WTC11 (cell line): ENCODE results near the gene PYGL. TPM values are rescaled to one million over a fixed set of nuclear protein-coding genes. Genes with fewer than 3 reads are reported as not detected.
A peak's percentile ranks its signal among the peaks of the same experiment; 100 is the strongest.

Experiments used
- ATAC-seq: fragments of 200-7000 bp; cut with Tn5 transposase; 2 replicates; pipeline ENCODE4 v1.10.0; 2021; ENCODE audit warnings: mild to moderate bottlenecking, moderate library complexity
- CTCF ChIA-PET: fragments of 300-600 bp; sonication (Branson Sonifier 250); formaldehyde crosslinking; loops from one replicate; lab custom pipeline; 2021; ENCODE audit warnings: antibody characterized with exemption; lab: Charles Lee
- POLR2A ChIA-PET: fragments of 350-600 bp; sonication (Branson Sonifier 250); formaldehyde crosslinking; loops from one replicate; lab custom pipeline; 2021; ENCODE audit warnings: antibody characterized with exemption; lab: Charles Lee
- DNase-seq: peaks from one replicate; pipeline ENCODE4 v3.0.0; 2021; ENCODE audit warnings: low spot score
- H3K27ac Mint-ChIP-seq: 2 replicates; pipeline ENCODE4 v1.8.0; 2021; ENCODE audit warnings: mixed read lengths
- H3K27me3 Mint-ChIP-seq: 2 replicates; pipeline ENCODE4 v1.8.0; 2021; ENCODE audit warnings: low read depth, mild to moderate bottlenecking, moderate library complexity, mixed read lengths
- H3K36me3 Mint-ChIP-seq: 2 replicates; pipeline ENCODE4 v1.8.0; 2021; ENCODE audit warnings: mixed read lengths
- H3K4me1 Mint-ChIP-seq: 2 replicates; pipeline ENCODE4 v1.8.0; 2022; ENCODE audit warnings: mixed read lengths
- H3K4me3 Mint-ChIP-seq: 2 replicates; pipeline ENCODE4 v1.8.0; 2021; ENCODE audit warnings: mild to moderate bottlenecking, moderate library complexity, mixed read lengths
- H3K9me3 Mint-ChIP-seq: 2 replicates; pipeline ENCODE4 v1.8.0; 2021; ENCODE audit warnings: mixed read lengths
- ELF4 ChIP-seq: sonication (generic); formaldehyde crosslinking; IDR thresholded peaks from 2 replicates; pipeline ENCODE4 v1.8.1; 2022; ENCODE audit warnings: low read depth, mild to moderate bottlenecking, moderate library complexity, missing genetic modification reagents
- ESRRA ChIP-seq: sonication (generic); formaldehyde crosslinking; IDR thresholded peaks from 2 replicates; pipeline ENCODE4 v1.8.1; 2022; ENCODE audit warnings: mild to moderate bottlenecking, missing genetic modification reagents, borderline replicate concordance
- FOXK1 ChIP-seq: sonication (generic); formaldehyde crosslinking; IDR thresholded peaks from 2 replicates; pipeline ENCODE4 v1.8.0; 2022; ENCODE audit warnings: mild to moderate bottlenecking, moderate library complexity, missing genetic modification reagents
- GTF2I ChIP-seq: fragments of 250-450 bp; sonication (Bioruptor Pico); conservative IDR thresholded peaks from 2 replicates; pipeline ENCODE4 v1.4.0; 2021; ENCODE audit warnings: mild to moderate bottlenecking
- MXD4 ChIP-seq: fragments of 250-450 bp; sonication (Bioruptor Pico); IDR thresholded peaks from 2 replicates; pipeline ENCODE4 v1.8.0; 2021; ENCODE audit warnings: mild to moderate bottlenecking, moderate library complexity, borderline replicate concordance
- MYBL2 ChIP-seq: sonication (generic); formaldehyde crosslinking; IDR thresholded peaks from 2 replicates; pipeline ENCODE4 v1.8.1; 2023; ENCODE audit warnings: mild to moderate bottlenecking, moderate library complexity, missing genetic modification reagents
- NFATC4 ChIP-seq: fragments of 250-450 bp; sonication (Bioruptor Pico); IDR thresholded peaks from 2 replicates; pipeline ENCODE4 v1.9.0; 2021; ENCODE audit warnings: mild to moderate bottlenecking
- NR2C2 ChIP-seq: sonication (generic); formaldehyde crosslinking; IDR thresholded peaks from 2 replicates; pipeline ENCODE4 v1.8.0; 2022; ENCODE audit warnings: mild to moderate bottlenecking, missing genetic modification reagents
- OVOL2 ChIP-seq: fragments of 250-450 bp; sonication (Bioruptor Pico); IDR thresholded peaks from 2 replicates; pipeline ENCODE4 v1.9.0; 2021; ENCODE audit warnings: mild to moderate bottlenecking, borderline replicate concordance
- TP53 ChIP-seq: sonication (generic); formaldehyde crosslinking; IDR thresholded peaks from 2 replicates; pipeline ENCODE4 v1.8.1; 2023; ENCODE audit warnings: mild to moderate bottlenecking, missing genetic modification reagents
- ZBTB21 ChIP-seq: sonication (generic); formaldehyde crosslinking; IDR thresholded peaks from 2 replicates; pipeline ENCODE4 v1.8.1; 2023; ENCODE audit warnings: mild to moderate bottlenecking, missing genetic modification reagents, borderline replicate concordance
- total RNA-seq: library from RNA; stranded (reverse); gene quantifications from 3 replicates; pipeline ENCODE4 v1.2.3, GENCODE V29; 2021
- TF ChIP-seq, protein P1 (sequence below): sonication (generic); formaldehyde crosslinking; IDR thresholded peaks from 2 replicates; pipeline ENCODE4 v1.8.1; 2022; ENCODE audit warnings: missing genetic modification reagents, borderline replicate concordance
- TF ChIP-seq, protein P2 (sequence below): fragments of 250-450 bp; sonication (Bioruptor Pico); IDR thresholded peaks from 2 replicates; pipeline ENCODE4 v1.8.0; 2021; ENCODE audit warnings: mild to moderate bottlenecking
- TF ChIP-seq, protein P3 (sequence below): sonication (generic); formaldehyde crosslinking; IDR thresholded peaks from 2 replicates; pipeline ENCODE4 v1.8.1; 2023; ENCODE audit warnings: mild to moderate bottlenecking, missing genetic modification reagents
- TF ChIP-seq, protein P4 (sequence below): sonication (generic); formaldehyde crosslinking; IDR thresholded peaks from 2 replicates; pipeline ENCODE4 v1.8.1; 2023; ENCODE audit warnings: mild to moderate bottlenecking, missing genetic modification reagents, moderate library complexity
- TF ChIP-seq, protein P5 (sequence below): sonication (generic); formaldehyde crosslinking; IDR thresholded peaks from 2 replicates; pipeline ENCODE4 v1.8.1; 2023; ENCODE audit warnings: mild to moderate bottlenecking, missing genetic modification reagents
- TF ChIP-seq, protein P6 (sequence below): sonication (generic); formaldehyde crosslinking; IDR thresholded peaks from 2 replicates; pipeline ENCODE4 v1.8.0; 2023; ENCODE audit warnings: missing genetic modification reagents, mild to moderate bottlenecking, borderline replicate concordance

Gene PYGL
- total RNA-seq, 1 experiment from 2014 or later, result 81.0 TPM

DNA sequence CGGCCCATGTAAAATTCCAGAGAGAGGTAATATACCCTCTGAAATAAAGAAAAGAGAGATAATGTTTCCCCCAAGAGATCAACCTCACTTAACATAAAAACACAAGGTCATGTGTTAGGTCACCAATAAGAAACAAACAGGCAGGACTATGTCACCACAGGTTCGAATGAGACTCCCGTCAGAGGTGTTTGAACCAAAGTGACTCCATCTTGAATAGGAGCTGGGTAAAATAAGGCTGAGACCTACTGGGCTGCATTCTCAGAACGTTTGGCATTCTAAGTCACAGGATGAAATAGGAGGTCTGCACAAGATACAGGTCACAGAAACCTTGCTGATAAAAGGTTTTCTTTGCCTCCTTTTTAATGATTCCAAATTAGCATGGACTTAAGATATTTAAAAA, 6.5 kb downstream of the PYGL start (continued):
- 0 out of 2 replicates have a peak, but pooled peaks have one; percentile 49 for TF ChIP-seq MXD4 (CRISPR knock-in tag)
- no peak for TF ChIP-seq FOXK1 (CRISPR knock-in tag)
- TF ChIP-seq OVOL2, result no peak

DNA sequence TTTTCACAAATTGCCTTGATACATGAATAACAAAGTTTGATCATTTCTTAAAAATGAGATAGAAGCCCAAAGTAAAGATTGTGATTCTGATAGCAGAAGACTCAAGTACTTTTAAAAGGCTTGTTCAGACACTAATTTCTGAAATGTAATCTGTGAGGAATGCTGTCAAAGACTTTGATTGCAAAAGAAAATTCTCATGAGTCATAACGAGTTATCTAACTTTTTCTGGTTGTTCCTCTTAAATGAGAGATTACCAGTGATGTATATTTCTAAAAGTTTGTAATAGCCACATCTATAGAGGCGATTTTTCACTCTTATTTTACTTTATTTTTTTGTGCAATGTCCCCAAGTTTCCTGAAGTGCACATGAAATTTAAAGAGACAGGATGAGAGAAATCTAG, 7.0 kb downstream of the PYGL start:
- peak overlapping the region; percentile 43; the same call in 1 of the 2 replicates for H3K27ac Mint-ChIP-seq
- peaks cover 49% of the 10 kb centered on the region for H3K36me3 Mint-ChIP-seq
- H3K27me3 Mint-ChIP-seq, result no peaks in the 10 kb centered on the region
- ChIA-PET CTCF (no interaction called here), POLR2A (no interaction called here)
- ATAC-seq (no peak), DNase-seq (no peak)
- H3K9me3 Mint-ChIP-seq, result no peaks in the 10 kb centered on the region
- no peak overlapping the region for H3K4me3 Mint-ChIP-seq
- peaks cover 18% of the 10 kb centered on the region for H3K4me1 Mint-ChIP-seq
- TF ChIP-seq MYBL2 (CRISPR knock-in tag) (no peak), ESRRA (CRISPR knock-in tag) (no peak), ZBTB21 (CRISPR knock-in tag) (no peak)
- TF ChIP-seq, protein P1, sequence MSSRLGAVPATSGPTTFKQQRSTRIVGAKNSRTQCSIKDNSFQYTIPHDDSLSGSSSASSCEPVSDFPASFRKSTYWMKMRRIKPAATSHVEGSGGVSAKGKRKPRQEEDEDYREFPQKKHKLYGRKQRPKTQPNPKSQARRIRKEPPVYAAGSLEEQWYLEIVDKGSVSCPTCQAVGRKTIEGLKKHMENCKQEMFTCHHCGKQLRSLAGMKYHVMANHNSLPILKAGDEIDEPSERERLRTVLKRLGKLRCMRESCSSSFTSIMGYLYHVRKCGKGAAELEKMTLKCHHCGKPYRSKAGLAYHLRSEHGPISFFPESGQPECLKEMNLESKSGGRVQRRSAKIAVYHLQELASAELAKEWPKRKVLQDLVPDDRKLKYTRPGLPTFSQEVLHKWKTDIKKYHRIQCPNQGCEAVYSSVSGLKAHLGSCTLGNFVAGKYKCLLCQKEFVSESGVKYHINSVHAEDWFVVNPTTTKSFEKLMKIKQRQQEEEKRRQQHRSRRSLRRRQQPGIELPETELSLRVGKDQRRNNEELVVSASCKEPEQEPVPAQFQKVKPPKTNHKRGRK (CRISPR knock-in tag), result no peak

DNA sequence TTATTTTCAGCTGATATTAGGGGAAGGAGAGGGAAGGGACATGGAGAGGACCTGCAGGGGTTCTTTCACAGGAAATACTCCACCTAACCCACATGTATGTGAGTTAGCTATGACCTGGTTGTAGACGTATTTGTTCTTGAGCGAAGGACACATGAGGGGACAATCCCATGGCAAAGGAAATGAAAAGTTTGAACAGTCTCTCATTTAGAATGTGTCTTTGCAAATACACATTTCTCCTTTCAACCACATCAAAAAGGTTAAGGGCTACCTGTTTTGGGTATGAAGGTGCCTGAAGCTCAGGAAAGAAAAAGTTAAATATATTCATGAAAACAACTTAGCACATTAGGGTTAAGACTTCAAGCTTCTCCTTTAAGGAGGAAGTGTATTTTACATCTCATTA, 7.4 kb downstream of the PYGL start:
- TF ChIP-seq ELF4 (CRISPR knock-in tag) (no peak), TP53 (CRISPR knock-in tag) (no peak), FOXK1 (CRISPR knock-in tag) (no peak)
- TF ChIP-seq, protein P2, sequence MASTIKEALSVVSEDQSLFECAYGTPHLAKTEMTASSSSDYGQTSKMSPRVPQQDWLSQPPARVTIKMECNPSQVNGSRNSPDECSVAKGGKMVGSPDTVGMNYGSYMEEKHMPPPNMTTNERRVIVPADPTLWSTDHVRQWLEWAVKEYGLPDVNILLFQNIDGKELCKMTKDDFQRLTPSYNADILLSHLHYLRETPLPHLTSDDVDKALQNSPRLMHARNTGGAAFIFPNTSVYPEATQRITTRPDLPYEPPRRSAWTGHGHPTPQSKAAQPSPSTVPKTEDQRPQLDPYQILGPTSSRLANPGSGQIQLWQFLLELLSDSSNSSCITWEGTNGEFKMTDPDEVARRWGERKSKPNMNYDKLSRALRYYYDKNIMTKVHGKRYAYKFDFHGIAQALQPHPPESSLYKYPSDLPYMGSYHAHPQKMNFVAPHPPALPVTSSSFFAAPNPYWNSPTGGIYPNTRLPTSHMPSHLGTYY (CRISPR knock-in tag), result no peak
- TF ChIP-seq, protein P3, sequence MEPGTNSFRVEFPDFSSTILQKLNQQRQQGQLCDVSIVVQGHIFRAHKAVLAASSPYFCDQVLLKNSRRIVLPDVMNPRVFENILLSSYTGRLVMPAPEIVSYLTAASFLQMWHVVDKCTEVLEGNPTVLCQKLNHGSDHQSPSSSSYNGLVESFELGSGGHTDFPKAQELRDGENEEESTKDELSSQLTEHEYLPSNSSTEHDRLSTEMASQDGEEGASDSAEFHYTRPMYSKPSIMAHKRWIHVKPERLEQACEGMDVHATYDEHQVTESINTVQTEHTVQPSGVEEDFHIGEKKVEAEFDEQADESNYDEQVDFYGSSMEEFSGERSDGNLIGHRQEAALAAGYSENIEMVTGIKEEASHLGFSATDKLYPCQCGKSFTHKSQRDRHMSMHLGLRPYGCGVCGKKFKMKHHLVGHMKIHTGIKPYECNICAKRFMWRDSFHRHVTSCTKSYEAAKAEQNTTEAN (CRISPR knock-in tag), result no peak
- TF ChIP-seq, protein P1 (CRISPR knock-in tag), result no peak
- TF ChIP-seq, protein P4, sequence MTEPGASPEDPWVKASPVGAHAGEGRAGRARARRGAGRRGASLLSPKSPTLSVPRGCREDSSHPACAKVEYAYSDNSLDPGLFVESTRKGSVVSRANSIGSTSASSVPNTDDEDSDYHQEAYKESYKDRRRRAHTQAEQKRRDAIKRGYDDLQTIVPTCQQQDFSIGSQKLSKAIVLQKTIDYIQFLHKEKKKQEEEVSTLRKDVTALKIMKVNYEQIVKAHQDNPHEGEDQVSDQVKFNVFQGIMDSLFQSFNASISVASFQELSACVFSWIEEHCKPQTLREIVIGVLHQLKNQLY (CRISPR knock-in tag), result no peak
- TF ChIP-seq, all 79 proteins: peak for 0
- ATAC-seq (no peak), DNase-seq (no peak)
- no peak overlapping the region for H3K27ac Mint-ChIP-seq
- CTCF ChIA-PET, result no interaction called here
- H3K27me3 Mint-ChIP-seq, result no peaks in the 10 kb centered on the region
- peaks cover 47% of the 10 kb centered on the region for H3K36me3 Mint-ChIP-seq
- H3K4me1 Mint-ChIP-seq, result peaks cover 18% of the 10 kb centered on the region
- no peaks in the 10 kb centered on the region for H3K9me3 Mint-ChIP-seq
- POLR2A ChIA-PET, result no interaction called here
- H3K4me3 Mint-ChIP-seq, result no peak overlapping the region

DNA sequence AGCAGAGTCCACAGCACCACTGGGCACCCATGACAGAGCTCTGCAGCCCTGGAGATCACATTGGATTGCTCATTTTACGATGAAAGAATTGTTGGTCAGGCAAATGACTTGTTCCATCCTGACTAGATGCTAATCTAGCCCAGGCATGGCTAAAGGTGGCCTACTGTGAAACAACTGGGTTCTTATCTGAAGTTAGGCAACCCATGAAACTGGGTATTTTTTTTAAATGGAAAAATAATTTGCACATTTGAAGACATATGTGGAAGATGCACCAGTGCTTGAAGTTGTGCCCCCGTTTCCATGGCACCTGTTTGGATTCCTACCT, 8.3 kb downstream of the PYGL start:
- Mint-ChIP-seq H3K36me3 (peaks cover 46% of the 10 kb centered on the region), H3K4me3 (no peak overlapping the region), H3K9me3 (no peaks in the 10 kb centered on the region), H3K27ac (no peak overlapping the region), H3K27me3 (no peaks in the 10 kb centered on the region), H3K4me1 (peaks cover 15% of the 10 kb centered on the region)
- POLR2A ChIA-PET, result no interaction called here
- ATAC-seq (no peak), DNase-seq (no peak)
- CTCF ChIA-PET, result no interaction called here
- TF ChIP-seq, protein P5, sequence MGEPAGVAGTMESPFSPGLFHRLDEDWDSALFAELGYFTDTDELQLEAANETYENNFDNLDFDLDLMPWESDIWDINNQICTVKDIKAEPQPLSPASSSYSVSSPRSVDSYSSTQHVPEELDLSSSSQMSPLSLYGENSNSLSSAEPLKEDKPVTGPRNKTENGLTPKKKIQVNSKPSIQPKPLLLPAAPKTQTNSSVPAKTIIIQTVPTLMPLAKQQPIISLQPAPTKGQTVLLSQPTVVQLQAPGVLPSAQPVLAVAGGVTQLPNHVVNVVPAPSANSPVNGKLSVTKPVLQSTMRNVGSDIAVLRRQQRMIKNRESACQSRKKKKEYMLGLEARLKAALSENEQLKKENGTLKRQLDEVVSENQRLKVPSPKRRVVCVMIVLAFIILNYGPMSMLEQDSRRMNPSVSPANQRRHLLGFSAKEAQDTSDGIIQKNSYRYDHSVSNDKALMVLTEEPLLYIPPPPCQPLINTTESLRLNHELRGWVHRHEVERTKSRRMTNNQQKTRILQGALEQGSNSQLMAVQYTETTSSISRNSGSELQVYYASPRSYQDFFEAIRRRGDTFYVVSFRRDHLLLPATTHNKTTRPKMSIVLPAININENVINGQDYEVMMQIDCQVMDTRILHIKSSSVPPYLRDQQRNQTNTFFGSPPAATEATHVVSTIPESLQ (CRISPR knock-in tag), result no peak
- TF ChIP-seq GTF2I (CRISPR knock-in tag) (no peak), NFATC4 (no peak), NR2C2 (CRISPR knock-in tag) (no peak)
- TF ChIP-seq, protein P6, sequence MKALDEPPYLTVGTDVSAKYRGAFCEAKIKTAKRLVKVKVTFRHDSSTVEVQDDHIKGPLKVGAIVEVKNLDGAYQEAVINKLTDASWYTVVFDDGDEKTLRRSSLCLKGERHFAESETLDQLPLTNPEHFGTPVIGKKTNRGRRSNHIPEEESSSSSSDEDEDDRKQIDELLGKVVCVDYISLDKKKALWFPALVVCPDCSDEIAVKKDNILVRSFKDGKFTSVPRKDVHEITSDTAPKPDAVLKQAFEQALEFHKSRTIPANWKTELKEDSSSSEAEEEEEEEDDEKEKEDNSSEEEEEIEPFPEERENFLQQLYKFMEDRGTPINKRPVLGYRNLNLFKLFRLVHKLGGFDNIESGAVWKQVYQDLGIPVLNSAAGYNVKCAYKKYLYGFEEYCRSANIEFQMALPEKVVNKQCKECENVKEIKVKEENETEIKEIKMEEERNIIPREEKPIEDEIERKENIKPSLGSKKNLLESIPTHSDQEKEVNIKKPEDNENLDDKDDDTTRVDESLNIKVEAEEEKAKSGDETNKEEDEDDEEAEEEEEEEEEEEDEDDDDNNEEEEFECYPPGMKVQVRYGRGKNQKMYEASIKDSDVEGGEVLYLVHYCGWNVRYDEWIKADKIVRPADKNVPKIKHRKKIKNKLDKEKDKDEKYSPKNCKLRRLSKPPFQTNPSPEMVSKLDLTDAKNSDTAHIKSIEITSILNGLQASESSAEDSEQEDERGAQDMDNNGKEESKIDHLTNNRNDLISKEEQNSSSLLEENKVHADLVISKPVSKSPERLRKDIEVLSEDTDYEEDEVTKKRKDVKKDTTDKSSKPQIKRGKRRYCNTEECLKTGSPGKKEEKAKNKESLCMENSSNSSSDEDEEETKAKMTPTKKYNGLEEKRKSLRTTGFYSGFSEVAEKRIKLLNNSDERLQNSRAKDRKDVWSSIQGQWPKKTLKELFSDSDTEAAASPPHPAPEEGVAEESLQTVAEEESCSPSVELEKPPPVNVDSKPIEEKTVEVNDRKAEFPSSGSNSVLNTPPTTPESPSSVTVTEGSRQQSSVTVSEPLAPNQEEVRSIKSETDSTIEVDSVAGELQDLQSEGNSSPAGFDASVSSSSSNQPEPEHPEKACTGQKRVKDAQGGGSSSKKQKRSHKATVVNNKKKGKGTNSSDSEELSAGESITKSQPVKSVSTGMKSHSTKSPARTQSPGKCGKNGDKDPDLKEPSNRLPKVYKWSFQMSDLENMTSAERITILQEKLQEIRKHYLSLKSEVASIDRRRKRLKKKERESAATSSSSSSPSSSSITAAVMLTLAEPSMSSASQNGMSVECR (CRISPR knock-in tag), result no peak
